Neural cell (in vitro differentiated cells): Measurements from ENCODE around the gene ARHGEF26. TPM values are rescaled to one million over a fixed set of nuclear protein-coding genes. Genes with fewer than 3 reads are reported as not detected.

Experiments used
- H2AFZ ChIP-seq: fragments of 200-600, 300-800 bp; sonication (generic), shearing (Covaris generic); 2 replicates; pipeline ENCODE4 v1.6.0; 2014; ENCODE audit warnings: low read depth, mild to moderate bottlenecking, antibody characterized with exemption, low read length, moderate library complexity
- H3F3A ChIP-seq: fragments of 200-600 bp; shearing (Covaris generic); 2 replicates; pipeline ENCODE4 v1.6.1; 2016; ENCODE audit warnings: mild to moderate bottlenecking, moderate library complexity, mixed read lengths, antibody characterized with exemption, low read length; ENCODE audit not compliant: insufficient read depth, poor library complexity, severe bottlenecking
- H3K27ac ChIP-seq: fragments of 200-600, 300-800 bp; sonication (generic), shearing (Covaris generic); 2 replicates; pipeline ENCODE4 v1.5.1; 2014; ENCODE audit warnings: mild to moderate bottlenecking, low read length, moderate library complexity
- H3K27me3 ChIP-seq: fragments of 300-800, 200-600 bp; sonication (generic), shearing (Covaris generic); 2 replicates; pipeline ENCODE4 v1.6.0; 2014; ENCODE audit warnings: mild to moderate bottlenecking, low read depth, low read length, moderate library complexity; ENCODE audit not compliant: insufficient read depth
- H3K36me3 ChIP-seq: fragments of 300-800, 200-600 bp; sonication (generic), shearing (Covaris generic); 2 replicates; pipeline ENCODE4 v1.5.1; 2014; ENCODE audit warnings: mild to moderate bottlenecking, antibody characterized with exemption, low read length, moderate library complexity; ENCODE audit not compliant: insufficient read depth
- H3K4me2 ChIP-seq: fragments of 300-800, 200-600 bp; sonication (generic), shearing (Covaris generic); 2 replicates; pipeline ENCODE4 v1.6.0; 2014; ENCODE audit warnings: mild to moderate bottlenecking, low read length
- H3K4me3 ChIP-seq: fragments of 300-800, 200-600 bp; sonication (generic), shearing (Covaris generic); 2 replicates; pipeline ENCODE4 v1.5.1; 2014; ENCODE audit warnings: mild to moderate bottlenecking, low read length, moderate library complexity
- H3K79me2 ChIP-seq: fragments of 200-600 bp; shearing (Covaris generic); replicated peaks from 2 replicates; pipeline ENCODE4 v1.6.0; 2014; ENCODE audit warnings: mild to moderate bottlenecking, low read length, moderate library complexity; ENCODE audit not compliant: insufficient read depth
- H3K9ac ChIP-seq: fragments of 300-800, 200-600 bp; sonication (generic), shearing (Covaris generic); 2 replicates; pipeline ENCODE4 v1.6.1; 2016; ENCODE audit warnings: mild to moderate bottlenecking, low read length, mixed read lengths
- H3K9me2 ChIP-seq: fragments of 200-600 bp; shearing (Covaris generic); 2 replicates; pipeline ENCODE4 v1.6.1; 2016; ENCODE audit warnings: mild to moderate bottlenecking, low read length, mixed read lengths; ENCODE audit not compliant: insufficient read depth
- H3K9me3 ChIP-seq: fragments of 200-600, 300-800 bp; sonication (generic), shearing (Covaris generic); 2 replicates; pipeline ENCODE4 v1.6.1; 2016; ENCODE audit warnings: mild to moderate bottlenecking, mixed run types, low read length, moderate library complexity, mixed read lengths
- H4K20me1 ChIP-seq: fragments of 200-600 bp; shearing (Covaris generic); 2 replicates; pipeline ENCODE4 v1.6.1; 2016; ENCODE audit warnings: mild to moderate bottlenecking, mixed run types; ENCODE audit not compliant: insufficient read depth
- EP300 ChIP-seq: fragments of 450-650 bp; conservative IDR thresholded peaks from 2 replicates; pipeline ENCODE4 v1.6.1; 2014; ENCODE audit warnings: antibody characterized with exemption, mild to moderate bottlenecking, moderate library complexity; ENCODE audit not compliant: poor library complexity, severe bottlenecking
- EZH2 ChIP-seq: fragments of 200-600, 300-800 bp; shearing (Covaris generic), sonication (generic); IDR thresholded peaks from 2 replicates; pipeline ENCODE4 v1.6.1; 2014; ENCODE audit warnings: antibody characterized with exemption, low read length, borderline replicate concordance, mild to moderate bottlenecking; ENCODE audit not compliant: insufficient read depth, poor library complexity, severe bottlenecking
- MXI1 ChIP-seq: fragments of 450-650 bp; conservative IDR thresholded peaks from 2 replicates; pipeline ENCODE4 v1.6.1; 2014; ENCODE audit warnings: antibody characterized with exemption, mild to moderate bottlenecking; ENCODE audit not compliant: poor library complexity, severe bottlenecking
- POLR2AphosphoS5 ChIP-seq: IDR thresholded peaks from 2 replicates; pipeline ENCODE4 v1.6.1; 2012
- RAD21 ChIP-seq: fragments of 450-650 bp; conservative IDR thresholded peaks from 2 replicates; pipeline ENCODE4 v1.6.1; 2014; ENCODE audit warnings: antibody characterized with exemption, mild to moderate bottlenecking, moderate library complexity
- REST ChIP-seq: IDR thresholded peaks from 2 replicates; pipeline ENCODE4 v1.6.1; 2012; ENCODE audit warnings: borderline replicate concordance
- SMC3 ChIP-seq: fragments of 450-650 bp; conservative IDR thresholded peaks from 2 replicates; pipeline ENCODE4 v1.6.1; 2014; ENCODE audit warnings: antibody characterized with exemption, mild to moderate bottlenecking, moderate library complexity; ENCODE audit not compliant: poor library complexity
- TAF1 ChIP-seq: IDR thresholded peaks from 2 replicates; pipeline ENCODE4 v1.6.1; 2012; ENCODE audit warnings: low read depth
- polyA plus RNA-seq: library from polyadenylated mRNA; depleted of rRNA; stranded (reverse); fragments of >200 nt; gene quantifications from 2 replicates; pipeline ENCODE4 v1.2.3, GENCODE V29; 2014
- TF ChIP-seq, protein P1 (sequence below): fragments of 450-650 bp; IDR thresholded peaks from 2 replicates; pipeline ENCODE4 v1.5.1; 2014; ENCODE audit warnings: antibody characterized with exemption, mild to moderate bottlenecking, moderate library complexity; ENCODE audit not compliant: poor library complexity, severe bottlenecking

The ARHGEF26 gene
- polyA plus RNA-seq, 1 donor from 2014 or later = 5.7 TPM

DNA sequence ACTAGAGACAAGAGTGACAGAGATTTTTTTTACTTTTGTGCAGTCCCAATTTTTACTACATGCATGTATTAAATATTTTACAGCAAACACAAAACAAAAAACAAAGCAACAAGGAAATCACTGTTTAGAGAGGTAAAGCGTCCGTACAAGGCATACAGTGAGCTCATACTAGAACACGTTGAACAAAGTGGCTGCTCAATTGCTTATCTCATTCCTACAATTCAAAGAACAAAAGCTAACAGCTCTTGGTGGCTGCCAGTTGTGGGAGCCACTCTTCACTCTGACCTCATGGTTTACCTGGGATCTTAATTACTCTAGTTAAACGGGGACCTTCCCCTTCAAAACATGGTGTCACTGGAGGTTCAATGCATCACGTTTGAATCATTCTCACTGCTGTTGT lies 7.6 kb upstream of the ARHGEF26 start:
- Histone ChIP-seq H3K9ac (no peak overlapping the region), H3K79me2 (no peaks in the 10 kb centered on the region), H3K27me3 (no peaks in the 10 kb centered on the region), H3K9me3 (no peaks in the 10 kb centered on the region), H3F3A (no peaks in the 10 kb centered on the region), H3K4me3 (no peak overlapping the region), H3K27ac (no peak overlapping the region), H4K20me1 (no peaks in the 10 kb centered on the region), H3K9me2 (no peaks in the 10 kb centered on the region), H3K4me2 (no peak overlapping the region), H2AFZ (no peak overlapping the region), H3K36me3 (no peaks in the 10 kb centered on the region)
- TF ChIP-seq REST (no peak), EZH2 (no peak), POLR2AphosphoS5 (no peak), MXI1 (no peak), RAD21 (no peak), EP300 (no peak), TAF1 (no peak), SMC3 (no peak)
- TF ChIP-seq, protein P1, sequence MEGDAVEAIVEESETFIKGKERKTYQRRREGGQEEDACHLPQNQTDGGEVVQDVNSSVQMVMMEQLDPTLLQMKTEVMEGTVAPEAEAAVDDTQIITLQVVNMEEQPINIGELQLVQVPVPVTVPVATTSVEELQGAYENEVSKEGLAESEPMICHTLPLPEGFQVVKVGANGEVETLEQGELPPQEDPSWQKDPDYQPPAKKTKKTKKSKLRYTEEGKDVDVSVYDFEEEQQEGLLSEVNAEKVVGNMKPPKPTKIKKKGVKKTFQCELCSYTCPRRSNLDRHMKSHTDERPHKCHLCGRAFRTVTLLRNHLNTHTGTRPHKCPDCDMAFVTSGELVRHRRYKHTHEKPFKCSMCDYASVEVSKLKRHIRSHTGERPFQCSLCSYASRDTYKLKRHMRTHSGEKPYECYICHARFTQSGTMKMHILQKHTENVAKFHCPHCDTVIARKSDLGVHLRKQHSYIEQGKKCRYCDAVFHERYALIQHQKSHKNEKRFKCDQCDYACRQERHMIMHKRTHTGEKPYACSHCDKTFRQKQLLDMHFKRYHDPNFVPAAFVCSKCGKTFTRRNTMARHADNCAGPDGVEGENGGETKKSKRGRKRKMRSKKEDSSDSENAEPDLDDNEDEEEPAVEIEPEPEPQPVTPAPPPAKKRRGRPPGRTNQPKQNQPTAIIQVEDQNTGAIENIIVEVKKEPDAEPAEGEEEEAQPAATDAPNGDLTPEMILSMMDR = no peak

GRCh38 chr3:154115332-154115731 lies 5.9 kb upstream of the ARHGEF26 start:
- Histone ChIP-seq H3K79me2 (no peaks in the 10 kb centered on the region), H3K27ac (no peak overlapping the region), H2AFZ (no peak overlapping the region), H3K9me3 (no peaks in the 10 kb centered on the region), H3K4me2 (no peak overlapping the region), H3K9me2 (no peaks in the 10 kb centered on the region), H3F3A (no peaks in the 10 kb centered on the region), H3K36me3 (no peaks in the 10 kb centered on the region), H3K9ac (no peak overlapping the region), H3K4me3 (no peak overlapping the region), H4K20me1 (no peaks in the 10 kb centered on the region), H3K27me3 (peaks cover under 1% of the 10 kb centered on the region)
- TF ChIP-seq EP300 (no peak), MXI1 (no peak), REST (no peak)
- TF ChIP-seq, protein P1 = no peak
